ENCODE results near the gene GADD45B. TPM values are rescaled to one million over a fixed set of nuclear protein-coding genes. Genes with fewer than 3 reads are reported as not detected.
"Not testable (repeated sequence)": the region's sequence is repeated elsewhere in the genome, so short reads cannot be mapped to it uniquely, and the experiment has no call there.

The GADD45B gene
- total RNA-seq, 2 donors from 2014 or later: 430 to 498 TPM

DNA sequence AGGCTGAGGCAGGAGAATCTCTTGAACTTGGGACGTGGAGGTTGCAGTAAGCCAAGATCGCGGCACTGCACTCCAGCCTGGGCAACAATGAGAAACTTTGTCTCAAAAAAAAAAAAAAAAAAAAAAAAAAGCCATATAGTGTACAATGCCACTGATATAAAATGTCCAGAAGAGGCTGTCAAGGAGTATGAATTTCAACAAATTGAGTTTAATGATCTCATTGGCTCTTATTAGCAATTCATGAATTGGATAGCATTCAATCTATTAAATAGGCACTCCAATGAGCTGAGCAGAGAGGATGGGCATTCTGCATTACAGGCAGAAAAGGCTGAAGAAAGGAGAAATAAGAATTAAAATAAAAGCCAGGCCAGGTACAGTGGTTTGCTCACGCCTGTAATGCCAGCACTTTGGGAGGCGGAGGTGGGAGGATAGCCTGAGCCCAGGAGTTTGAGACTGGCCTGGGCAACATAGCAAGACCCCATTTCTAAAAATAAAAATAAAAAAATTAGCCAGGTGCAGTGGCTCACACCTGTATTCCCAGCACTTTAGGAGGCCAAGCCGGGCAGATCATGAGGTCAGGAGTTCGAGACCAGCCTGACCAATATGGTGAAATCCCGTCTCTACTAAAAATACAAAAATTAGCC lies 18.4 kb upstream of the GADD45B start:
- H3K4me1 ChIP-seq (ENCODE audit: control insufficient read depth in 1 of 2, low read depth in 2 of 2): peaks cover 8 to 34% of the 10 kb centered on the region in 2 donors

DNA sequence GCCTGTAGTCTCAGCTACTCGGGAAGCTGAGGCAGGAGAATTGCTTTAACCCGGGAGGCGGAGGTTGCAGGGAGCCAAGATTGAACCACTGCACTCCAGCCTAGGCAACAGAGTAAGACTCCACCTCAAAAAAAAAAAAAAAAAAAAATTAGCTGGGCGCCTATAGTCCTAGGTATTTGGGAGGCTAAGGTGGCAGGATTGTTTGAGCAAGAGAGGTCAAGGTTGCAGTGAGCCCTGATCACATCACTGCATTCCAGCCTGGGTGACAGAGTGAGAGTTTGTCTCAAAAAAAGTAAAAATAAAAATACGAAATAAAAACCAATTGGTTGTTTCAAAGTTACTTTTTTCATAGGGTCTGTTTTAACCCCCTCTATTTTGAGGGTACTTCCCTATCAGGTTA lies 17.9 kb upstream of the GADD45B start:
- Histone ChIP-seq H3K4me3 (no peak overlapping the region), H3K27ac (no peak overlapping the region), H3K27me3 (replicated peaks; ENCODE audit: insufficient read depth) (no peaks in the 10 kb centered on the region), H3K4me1 (ENCODE audit: control insufficient read depth in 1 of 2, low read depth in 2 of 2) (peaks cover 8 to 36% of the 10 kb centered on the region in 2 donors), H3K9me3 (no peaks in the 10 kb centered on the region), H3K36me3 (no peaks in the 10 kb centered on the region)
- no peak for TF ChIP-seq CTCF (IDR thresholded peaks at IDR 0.05)
- ATAC-seq (ENCODE audit: insufficient number of reproducible peaks, low FRiP score, low read depth) (no peak), DNase-seq (ENCODE audit: low spot score) (no peak)

More for the DNA sequence above, 18.4 kb upstream of the GADD45B start:
- no peaks in the 10 kb centered on the region for H3K36me3 ChIP-seq
- peak overlapping the region; percentile 59 to 77 for H3K27ac ChIP-seq
- H3K4me3 ChIP-seq: peak overlapping the region; percentile 70
- TF ChIP-seq CTCF (IDR thresholded peaks at IDR 0.05): no peak
- ATAC-seq (ENCODE audit: insufficient number of reproducible peaks, low FRiP score, low read depth): no peak
- no peaks in the 10 kb centered on the region for H3K27me3 ChIP-seq (replicated peaks; ENCODE audit: insufficient read depth)
- H3K9me3 ChIP-seq: no peaks in the 10 kb centered on the region
- DNase-seq (ENCODE audit: low spot score): no peak

DNA sequence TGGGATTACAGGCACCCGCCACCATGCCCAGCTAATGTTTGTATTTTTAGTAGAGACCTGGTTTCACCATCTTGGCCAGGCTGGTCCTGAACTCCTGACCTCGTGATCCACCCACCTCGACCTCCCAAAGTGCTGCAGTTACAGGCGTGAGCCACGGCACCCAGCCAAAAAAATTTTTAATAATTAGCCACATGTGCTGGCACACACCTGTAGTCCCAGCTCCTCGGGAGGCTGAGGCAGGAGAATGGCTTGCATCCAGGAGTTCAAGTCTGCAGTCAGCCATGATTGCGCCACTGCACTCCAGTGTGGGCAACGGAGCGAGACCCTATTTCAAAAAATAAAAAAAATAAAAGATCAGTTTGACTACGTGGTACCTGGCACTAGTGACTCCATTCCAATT lies 17.2 kb upstream of the GADD45B start:
- not testable (repeated sequence) for H3K4me3 ChIP-seq; H3K27ac ChIP-seq; DNase-seq (ENCODE audit: low spot score); ATAC-seq (ENCODE audit: insufficient number of reproducible peaks, low FRiP score, low read depth); H3K36me3 ChIP-seq; H3K9me3 ChIP-seq; H3K27me3 ChIP-seq (replicated peaks; ENCODE audit: insufficient read depth)
- peaks cover 8 to 36% of the 10 kb centered on the region in 2 donors for H3K4me1 ChIP-seq (ENCODE audit: control insufficient read depth in 1 of 2, low read depth in 2 of 2)

GRCh38 chr19:2460245-2460644 lies 15.7 kb upstream of the GADD45B start:
- no peaks in the 10 kb centered on the region for H3K27me3 ChIP-seq (replicated peaks; ENCODE audit: insufficient read depth)
- H3K9me3 ChIP-seq: no peaks in the 10 kb centered on the region
- H3K27ac ChIP-seq: no peak overlapping the region
- no peak for TF ChIP-seq CTCF (IDR thresholded peaks at IDR 0.05)
- H3K36me3 ChIP-seq: no peaks in the 10 kb centered on the region
- DNase-seq (ENCODE audit: low spot score): no peak
- H3K4me1 ChIP-seq (ENCODE audit: control insufficient read depth in 1 of 2, low read depth in 2 of 2): peaks cover 7 to 33% of the 10 kb centered on the region in 2 donors
- ATAC-seq (ENCODE audit: insufficient number of reproducible peaks, low FRiP score, low read depth): no peak
- H3K4me3 ChIP-seq: no peak overlapping the region

- H3K36me3 ChIP-seq: no peaks in the 10 kb centered on the region
- no peaks in the 10 kb centered on the region for H3K27me3 ChIP-seq (replicated peaks; ENCODE audit: insufficient read depth)
- H3K4me1 ChIP-seq (ENCODE audit: control insufficient read depth in 1 of 2, low read depth in 2 of 2): peaks cover 0 to 22% of the 10 kb centered on the region in 2 donors
- peak; percentile 25 for TF ChIP-seq CTCF (IDR thresholded peaks at IDR 0.05)
- no peak for ATAC-seq (ENCODE audit: insufficient number of reproducible peaks, low FRiP score, low read depth)
- H3K4me3 ChIP-seq: peak overlapping the region; percentile 74
- DNase-seq (ENCODE audit: low spot score): no peak
- H3K27ac ChIP-seq: no peak overlapping the region
- H3K9me3 ChIP-seq: no peaks in the 10 kb centered on the region
These were observed 13.9 kb upstream of the GADD45B start for GRCh38 chr19:2461751-2462634.

Data from thoracic aorta (tissue), 2 donors.